Embryonic facial prominence (tissue), 1 donor: Measurements from ENCODE around the gene TRPM3.
A peak's percentile ranks its signal among the peaks of the same experiment; 100 is the strongest.
"Not testable (repeated sequence)": the region's sequence is repeated elsewhere in the genome, so short reads cannot be mapped to it uniquely, and the experiment has no call there.

Experiments used
- DNase-seq: peaks from one replicate; pipeline ENCODE4 v3.0.0-alpha.2; 2016; ENCODE audit errors: extremely low spot score

The TRPM3 gene

DNA sequence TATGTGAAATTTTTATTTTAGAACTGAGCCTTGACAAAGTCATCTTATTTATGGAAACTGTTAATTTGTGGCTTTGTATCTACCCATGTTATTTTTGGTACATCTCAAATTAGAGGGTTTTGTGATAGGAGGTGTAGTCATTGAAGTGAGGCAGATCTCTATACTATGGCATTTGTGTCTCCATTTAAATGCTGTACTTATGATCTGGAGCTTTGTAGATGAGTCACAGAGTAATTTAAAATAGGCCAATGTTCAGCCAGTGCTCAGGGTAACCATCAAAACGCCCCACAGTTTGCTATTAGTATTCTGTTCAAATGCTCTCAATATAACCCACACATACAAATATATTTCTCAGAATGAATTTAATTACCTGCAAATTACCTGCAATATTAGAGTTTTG lies 355.5 kb downstream of the TRPM3 start:
- no peak for DNase-seq

DNA sequence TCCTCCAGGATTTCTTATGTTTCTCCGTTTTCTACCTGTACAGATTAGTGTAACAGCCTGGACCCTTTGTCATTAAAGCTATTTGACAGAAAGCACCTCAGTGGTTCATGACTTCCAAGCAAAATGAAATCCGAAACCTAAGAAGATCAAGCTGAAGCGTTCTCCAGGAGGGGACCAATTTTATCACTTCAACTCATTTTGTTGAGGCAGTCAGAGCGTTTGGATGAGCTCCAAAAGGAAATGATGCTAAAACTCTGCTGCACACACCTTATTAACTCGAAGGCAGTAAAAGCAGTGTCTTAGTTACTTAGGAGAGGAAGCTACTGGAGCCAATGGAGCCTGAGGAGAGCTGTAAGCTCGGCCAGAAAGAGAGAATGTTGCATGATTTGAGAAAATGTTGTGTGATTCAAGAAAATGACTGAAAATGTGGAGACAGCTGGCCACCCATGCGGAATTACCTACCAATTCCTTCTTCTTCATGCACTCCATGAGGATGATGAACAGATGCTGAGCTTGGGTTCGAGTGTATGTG lies 360.2 kb downstream of the TRPM3 start:
- no peak for DNase-seq

DNA sequence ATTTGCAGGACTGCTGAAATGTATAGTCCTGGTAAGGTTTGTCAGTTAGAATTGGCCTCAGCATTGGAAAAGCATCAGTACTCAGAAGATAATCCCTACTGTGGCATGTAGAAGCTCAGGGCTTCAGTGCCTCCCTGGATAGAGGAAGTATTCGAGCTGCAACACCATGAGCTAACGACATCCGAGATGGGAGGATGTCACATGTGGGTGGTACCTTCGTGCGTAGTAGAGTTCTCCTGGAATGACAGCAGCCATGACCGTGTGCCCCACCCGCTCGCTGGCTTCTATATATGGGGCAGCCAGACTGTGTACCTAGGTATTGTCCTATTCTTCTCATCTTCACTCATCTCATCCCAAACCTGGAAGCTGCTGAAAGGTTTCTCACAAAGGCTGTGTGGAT lies 361.2 kb downstream of the TRPM3 start:
- no peak for DNase-seq

DNA sequence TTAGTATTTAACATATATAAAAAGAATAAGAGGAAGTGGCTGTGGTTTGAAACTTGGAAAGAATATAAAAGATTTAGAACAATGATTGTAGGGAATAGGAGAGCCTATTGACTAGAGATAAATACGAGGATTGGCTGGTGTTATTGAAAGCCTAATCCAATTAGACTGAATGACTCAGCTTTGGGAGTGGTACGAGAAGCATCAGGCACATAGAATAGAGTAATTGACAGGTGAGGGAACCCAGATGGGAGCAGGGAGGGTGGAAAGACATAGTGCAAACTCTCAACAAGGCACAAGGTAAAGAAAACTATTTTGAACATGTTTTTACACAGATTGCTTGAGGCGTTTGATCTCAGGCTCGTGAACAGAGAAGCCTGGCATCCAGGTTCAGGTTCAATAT lies 368.1 kb downstream of the TRPM3 start:
- DNase-seq: no peak

DNA sequence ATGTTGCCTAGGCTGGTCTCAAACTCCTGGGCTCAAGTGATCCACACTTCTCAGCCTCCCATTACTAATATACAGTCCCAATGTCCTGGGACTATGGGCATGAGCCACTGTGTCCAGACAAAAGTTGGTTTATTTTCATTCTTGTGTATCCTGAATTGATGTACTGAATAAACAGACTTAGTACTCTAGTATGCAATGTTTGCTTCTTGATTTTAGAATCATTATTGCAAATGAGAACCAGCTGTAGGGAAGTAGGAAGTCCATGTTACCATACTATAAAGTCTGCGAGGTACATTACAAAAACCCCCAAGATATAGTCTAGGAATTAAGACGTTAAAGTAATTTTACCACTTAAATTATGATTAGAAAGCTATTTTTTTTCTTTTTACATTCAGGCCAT lies 372.4 kb downstream of the TRPM3 start:
- no peak for DNase-seq

DNA sequence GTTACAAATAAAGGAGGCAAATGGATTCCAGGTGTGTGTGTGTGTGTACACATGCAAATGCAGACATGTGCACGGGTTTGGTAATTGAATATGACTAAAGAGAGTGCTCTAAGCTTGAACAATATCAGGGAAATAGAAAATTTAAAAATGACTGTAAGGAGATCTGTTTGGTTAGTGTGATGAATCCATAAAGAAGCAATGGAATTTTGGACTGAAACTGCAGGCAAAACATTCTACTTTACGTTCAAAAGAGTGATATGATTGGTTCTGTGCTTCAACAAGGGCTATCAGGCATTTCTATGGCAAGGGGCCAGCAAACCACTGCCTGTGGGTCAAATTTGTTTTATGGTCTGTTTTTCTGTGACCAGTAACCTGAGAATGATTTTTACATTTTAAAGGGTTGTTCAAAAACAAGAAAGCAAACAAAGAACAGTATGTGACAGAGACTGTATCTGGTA lies 374.1 kb downstream of the TRPM3 start:
- DNase-seq: peak; percentile 29

DNA sequence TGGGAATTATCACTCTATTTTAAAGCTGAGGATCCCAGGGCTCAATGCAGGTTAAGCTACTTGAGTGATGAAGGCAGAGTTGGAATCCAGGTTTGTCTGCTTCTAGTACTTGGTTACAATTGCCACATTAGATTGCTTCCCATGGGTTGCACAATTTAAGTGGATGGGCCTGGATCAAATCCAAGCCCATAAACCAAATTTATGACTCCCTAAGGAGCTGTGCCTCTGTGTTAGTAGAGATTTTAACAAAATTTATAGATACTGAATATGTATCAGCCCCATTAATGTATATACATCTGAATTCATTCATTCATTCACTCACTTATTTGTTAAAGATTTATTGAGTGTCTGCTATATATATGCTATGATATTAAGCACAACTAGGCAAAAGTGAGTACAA lies 374.7 kb downstream of the TRPM3 start:
- DNase-seq: no peak

DNA sequence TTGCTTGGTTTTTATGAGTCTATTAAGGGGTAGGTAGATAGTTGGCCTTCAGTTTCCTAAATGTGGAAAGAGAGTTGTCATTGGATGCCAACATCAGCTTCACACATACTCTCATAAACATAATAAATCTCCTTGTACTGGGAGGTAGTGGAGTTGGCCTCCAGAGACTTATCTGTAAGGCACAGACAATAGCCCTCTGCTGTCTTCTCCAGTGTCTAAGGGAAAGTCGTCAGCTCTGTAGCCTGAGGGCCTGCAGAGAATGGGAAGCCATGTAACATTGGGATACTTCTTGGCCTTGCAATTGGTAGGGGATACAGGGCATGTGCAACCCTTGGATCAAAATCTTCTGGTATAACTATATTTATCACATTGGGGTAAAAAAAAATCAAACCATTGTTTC lies 375.1 kb downstream of the TRPM3 start:
- DNase-seq: no peak

DNA sequence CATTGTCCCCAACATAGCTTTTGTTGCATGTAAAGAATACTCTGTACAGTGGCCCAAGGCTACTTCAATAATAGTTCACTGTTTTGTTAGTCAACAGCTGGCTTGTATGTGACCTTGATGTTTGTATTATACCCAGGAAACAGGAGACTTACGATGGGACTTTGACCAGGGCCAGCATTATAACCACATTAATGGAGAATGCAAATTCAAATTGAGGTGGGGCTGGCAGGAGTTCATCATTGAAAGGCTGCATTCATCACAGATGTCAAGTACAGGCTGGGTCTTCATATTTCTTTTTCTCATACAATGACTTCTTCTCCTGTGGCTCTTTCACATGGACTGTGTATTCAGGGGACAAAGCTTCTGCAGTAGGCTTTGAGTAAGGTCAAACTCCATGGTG lies 396.6 kb downstream of the TRPM3 start:
- DNase-seq: not testable (repeated sequence)

DNA sequence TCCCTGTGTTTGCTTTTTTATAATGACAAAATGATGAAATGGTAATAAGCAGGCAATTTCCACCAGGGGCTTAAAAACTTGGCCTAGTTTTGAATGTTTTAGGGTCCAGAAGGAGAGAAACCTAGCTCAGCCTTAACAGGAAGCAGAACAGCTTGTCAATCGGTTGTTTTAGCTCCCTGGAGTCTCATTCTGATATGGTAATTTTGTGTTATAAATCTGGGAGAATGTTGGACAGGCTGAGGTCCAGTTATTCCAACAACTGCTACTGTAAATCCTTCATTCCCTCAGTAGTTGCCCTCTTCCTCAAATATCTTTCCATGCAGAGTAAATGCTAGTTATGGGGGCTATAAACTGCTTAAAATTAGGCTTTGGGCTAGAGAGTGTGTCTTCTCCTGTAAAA lies 397.4 kb downstream of the TRPM3 start:
- DNase-seq: not testable (repeated sequence)

DNA sequence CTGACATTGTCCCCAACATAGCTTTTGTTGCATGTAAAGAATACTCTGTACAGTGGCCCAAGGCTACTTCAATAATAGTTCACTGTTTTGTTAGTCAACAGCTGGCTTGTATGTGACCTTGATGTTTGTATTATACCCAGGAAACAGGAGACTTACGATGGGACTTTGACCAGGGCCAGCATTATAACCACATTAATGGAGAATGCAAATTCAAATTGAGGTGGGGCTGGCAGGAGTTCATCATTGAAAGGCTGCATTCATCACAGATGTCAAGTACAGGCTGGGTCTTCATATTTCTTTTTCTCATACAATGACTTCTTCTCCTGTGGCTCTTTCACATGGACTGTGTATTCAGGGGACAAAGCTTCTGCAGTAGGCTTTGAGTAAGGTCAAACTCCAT lies 414.6 kb downstream of the TRPM3 start:
- not testable (repeated sequence) for DNase-seq

DNA sequence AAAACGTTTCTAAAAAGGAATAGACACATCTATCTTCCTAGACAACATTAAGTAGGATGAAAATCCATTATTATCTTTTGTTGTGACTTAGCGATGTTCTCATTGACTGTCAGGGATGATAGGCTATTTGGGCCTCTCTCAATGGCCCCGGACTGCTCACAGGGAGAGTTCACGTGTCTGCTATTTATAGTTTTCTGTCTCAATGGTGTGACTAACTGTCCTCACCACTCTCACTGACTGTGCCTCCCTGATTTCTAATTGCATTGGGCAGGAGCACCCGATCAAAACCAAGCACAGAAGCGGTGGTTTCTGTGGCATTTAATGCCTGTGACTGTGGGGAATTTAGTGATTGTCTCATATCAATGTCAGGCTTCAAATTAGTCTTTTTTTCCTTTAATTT lies 420.3 kb downstream of the TRPM3 start:
- no peak for DNase-seq

DNA sequence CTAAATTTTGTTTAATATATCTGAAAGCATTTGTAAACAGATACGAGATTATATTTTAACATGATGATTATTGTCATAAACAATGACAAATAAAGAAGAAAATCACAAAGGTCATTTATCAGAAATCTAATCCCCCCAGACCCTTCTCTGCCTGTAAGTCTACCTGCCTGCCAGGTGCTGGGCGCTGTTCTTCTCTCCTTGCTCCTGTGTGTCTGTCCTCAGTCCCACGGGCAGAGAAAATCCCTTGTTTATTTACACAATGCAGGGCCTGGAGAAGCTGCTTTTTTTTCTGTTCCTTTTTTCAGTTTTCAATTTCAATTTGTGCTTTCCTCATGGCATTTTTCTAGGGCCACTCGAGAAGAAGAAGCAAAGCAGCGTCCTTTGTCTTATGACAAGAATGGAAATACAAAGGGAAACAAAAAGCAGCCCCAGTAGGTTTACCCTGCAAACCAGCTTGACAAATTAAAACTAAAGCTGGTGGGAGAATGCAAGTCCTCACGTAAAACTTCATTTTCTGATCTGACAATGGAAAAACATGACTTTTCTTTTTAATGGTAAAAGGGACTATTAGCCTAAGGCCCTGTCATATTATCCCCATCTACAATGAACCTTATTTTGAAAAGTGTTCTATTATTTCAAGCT lies 424.6 kb downstream of the TRPM3 start:
- no peak for DNase-seq

DNA sequence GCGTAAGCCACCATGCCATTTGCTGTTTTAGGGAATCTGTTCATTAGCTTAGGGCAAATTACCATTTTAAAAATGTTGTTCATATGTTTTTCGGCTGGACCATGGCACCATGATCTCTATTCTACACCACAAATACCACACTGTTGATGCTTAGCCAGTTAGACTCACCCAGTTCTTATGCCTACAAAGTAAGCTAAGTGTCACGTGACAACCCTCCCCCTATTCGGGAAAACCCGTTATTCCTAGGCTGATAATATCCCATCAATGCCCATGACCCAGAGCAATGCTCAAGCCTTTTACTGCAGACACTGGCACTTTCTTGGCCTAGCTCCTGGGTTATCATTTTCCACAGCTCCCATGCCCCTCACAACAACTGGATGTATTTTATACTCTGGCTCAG lies 426.7 kb downstream of the TRPM3 start:
- DNase-seq: no peak

DNA sequence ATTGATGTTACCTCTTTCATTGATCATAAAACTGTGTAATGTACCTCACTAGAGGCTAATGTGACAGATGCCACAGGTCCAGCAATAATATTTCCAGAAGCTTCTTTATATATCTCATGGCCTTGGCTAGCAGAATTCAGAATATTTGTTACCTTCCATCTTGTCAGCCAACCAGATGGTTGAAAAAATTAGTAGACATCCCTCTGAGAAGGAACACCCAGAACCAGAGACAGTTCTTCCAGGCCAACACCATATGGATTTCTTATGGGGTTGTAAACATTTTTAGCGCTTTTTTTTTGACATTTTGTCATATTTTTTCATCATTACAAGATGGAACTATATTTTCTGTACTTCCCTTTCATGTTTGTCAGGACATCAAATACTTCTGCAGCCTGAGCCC lies 428.2 kb downstream of the TRPM3 start:
- no peak for DNase-seq

DNA sequence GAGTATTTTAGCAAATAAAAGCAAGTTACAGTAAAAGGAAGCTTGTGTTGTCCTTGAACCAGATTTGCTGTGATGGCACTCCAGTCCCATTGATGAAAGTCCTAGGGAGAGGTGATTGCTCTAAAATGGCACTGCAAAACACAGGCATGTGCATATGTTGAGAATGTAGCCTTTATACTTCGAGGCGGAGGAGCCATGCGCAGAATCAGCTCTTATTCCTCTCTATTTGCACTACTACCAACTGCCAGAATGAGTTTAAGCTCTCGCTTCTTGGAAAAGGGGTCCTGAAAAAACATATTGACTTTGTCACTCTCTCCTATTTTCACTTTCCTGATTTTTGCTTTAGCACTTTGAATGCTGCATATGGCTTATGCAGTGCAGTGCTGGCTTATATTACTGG lies 429.0 kb downstream of the TRPM3 start:
- DNase-seq: no peak

DNA sequence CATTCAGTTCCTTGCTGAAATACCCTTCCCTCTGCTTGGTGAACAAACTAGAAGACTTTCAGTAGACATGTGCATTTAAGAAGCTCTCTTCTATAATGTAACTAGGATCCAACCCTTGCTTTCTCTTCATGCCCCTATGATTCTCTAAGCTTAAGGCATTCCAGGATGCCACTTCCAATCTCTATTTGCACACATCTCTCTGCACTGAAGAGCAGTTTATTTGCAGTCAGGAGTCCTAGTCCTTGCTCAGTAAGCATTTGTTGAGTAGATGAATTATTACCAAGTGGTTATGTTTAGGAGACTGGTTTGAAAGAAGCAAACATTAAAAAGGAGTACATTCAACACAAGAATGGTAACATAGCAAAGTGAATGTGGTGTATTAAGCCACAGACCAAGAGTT lies 432.7 kb downstream of the TRPM3 start:
- DNase-seq: no peak

DNA sequence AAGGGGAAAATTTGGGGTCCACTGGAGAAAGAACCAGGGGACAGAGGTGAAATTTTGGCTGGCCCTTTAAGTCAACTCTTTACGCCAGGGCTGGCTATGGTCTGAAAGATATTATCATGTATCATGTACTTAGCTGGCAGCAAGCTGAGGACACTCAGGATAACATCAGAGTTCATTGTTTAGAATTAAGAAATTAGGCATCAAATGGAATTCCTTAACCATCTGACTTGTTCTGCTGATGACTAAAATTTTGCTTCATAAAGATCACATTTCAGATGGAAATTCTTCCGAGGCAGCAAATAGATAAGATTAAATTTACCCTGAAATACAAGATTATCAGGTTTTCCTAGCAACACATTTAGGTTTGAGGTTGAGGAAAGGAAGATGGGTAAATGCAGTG lies 437.6 kb downstream of the TRPM3 start:
- no peak for DNase-seq

DNA sequence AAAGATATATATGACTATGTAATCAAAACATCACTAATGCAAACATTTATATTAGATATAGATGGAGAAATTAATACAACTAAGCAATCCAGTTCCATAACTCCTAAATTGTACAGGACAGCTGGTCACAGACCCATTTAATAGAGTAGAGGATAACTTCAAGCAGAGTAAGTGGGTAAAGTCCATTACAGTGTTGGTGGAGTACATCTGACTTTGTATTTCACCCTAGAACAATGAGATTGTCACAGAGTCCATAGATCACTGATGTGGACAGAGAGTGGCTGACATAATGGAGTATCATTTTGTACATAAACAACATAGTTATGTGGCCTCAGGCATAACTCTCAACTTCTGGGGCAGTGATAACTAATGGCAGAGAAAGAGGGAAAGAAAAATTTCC lies 439.1 kb downstream of the TRPM3 start:
- DNase-seq: no peak

DNA sequence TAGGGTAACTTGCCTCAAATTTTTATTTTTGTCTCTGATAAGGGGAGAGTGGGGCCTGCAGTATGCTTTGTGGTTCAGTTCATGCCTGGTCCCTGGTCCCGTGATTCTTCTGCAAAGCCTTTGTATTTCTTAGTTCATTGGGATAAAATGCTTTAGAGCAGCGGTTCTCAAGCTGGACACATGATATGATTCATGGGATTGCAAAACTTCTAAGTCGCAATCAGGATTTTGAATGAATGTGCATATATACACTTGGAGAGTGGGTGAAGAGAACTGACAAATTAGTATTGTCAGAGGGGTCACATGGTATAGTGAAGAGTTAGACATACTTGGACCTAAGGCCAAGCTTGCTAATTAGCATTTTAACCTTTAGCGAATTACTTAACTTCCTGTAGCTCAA lies 441.6 kb downstream of the TRPM3 start:
- DNase-seq: no peak

DNA sequence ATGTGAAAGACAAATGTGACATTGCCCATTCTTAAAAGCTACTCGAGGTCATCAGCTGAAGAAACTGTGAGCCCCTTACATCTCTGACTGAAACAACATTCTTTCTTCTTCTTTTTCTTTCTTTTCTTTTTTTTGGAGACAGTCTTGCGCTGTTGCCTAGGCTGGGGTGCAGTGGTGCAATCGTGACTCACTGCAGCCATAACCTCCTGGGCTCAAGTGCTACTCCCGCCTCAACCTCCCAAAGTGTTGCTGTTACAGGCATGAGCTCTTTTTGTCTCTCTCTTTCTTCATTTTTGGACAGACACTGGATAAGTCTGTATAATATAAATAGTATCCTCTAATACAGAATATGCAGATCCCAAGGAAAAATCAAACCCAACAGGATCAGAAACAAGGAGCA lies 443.3 kb downstream of the TRPM3 start:
- no peak for DNase-seq

DNA sequence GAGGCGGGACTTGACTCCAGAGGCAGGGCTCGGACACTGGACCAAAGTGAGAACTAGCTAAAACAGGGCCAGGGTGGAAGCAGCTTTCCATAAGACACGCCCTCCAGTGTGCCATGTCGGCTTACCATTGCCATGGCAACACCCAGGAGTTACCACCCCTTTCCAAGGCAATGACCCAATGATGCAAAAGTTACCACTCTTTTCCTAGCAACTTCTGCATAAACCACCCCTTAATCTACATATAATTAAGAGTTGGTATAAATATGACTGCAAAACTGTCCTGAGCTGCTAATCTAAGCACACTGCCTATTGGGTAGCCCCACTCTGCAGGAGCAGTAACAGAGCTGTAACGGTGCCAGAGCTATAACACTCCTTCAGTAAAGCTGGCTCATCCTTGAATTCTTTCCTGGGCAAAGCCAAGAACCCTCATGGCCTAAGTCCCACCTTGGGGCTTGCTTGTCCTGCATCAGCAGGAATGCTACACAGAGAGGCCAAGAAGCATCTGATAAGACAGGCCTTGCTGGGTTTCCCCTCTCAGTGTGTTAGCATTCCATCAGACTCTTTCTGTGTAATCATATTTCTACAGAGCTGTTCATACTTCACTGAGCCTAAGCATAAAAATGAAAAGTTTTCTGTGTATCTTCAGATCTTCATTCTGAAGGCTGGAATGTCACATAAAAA lies 444.2 kb downstream of the TRPM3 start:
- DNase-seq: no peak

DNA sequence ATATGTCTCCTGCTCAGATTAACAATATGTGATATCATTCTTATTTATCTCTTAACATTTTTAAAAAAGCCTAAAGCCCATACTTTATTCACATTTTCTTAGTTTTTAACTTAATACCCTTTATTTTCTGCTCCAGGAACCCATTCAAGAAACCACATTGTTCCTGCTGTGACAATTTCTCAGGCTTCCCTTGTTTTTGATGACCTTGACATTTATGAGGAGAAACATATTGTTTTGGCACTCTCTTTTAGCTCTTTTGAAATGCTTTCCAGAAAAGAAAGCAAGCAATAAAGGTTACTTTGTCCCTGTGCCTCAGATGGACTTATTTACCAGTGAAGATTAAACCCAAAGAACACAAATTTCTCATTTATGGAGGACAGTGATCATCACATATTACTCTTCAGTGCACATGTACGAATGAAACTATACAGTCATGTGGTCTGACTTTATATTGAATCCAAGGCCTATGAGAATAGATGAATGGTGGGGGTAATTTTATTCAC lies 445.5 kb downstream of the TRPM3 start:
- DNase-seq: no peak
